Measurements from ENCODE around the gene PXMP2. TPM values are rescaled to one million over a fixed set of nuclear protein-coding genes. Genes with fewer than 3 reads are reported as not detected.

Gene PXMP2
- total and polyA plus RNA-seq, 2 of the 8 experiments (the other 6 are each of a cell fraction or from before 2014, with no cell fraction given): 13.8 to 15.1 TPM

DNA sequence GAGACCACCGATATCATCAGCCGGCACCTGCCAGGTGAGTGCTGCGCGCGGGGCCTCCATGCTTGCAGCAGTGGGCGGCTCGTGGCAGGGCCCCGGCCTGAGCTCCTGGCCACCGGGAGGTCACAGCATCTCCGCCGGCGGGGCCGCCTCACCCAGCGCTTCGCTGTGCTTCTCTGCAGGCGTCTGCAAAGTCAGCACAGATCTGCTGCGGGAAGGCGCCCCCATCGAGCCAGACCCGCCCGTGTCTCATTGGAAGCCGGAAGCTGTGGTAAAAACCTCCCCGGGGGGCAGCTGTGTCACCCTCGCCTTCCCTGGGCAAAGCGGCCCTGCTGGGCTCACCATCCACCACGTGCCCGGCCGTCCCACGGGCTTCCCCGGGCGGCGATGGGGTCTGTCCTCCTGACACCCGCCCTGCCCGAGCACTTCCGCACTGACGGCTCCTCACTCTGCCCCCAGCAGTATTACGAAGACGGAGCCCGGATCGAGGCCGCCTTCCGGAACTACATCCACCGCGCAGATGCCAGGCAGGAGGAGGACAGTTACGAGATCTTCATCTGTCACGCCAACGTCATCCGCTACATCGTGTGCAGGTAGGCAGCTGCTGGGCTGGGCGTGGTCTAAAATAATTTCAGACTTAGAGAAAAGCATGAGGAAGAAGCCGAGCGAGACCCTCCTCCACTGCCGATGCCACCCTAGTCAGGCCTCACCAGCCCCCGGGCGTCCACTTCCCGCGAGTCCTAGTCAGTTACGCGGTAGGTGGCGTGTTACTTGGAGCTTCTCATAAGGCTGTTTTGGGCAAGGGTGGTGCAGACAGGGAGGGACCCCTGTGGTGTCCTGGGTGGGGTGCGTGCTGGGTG, 30.4 kb downstream of the PXMP2 start:
- Histone ChIP-seq H4K5ac (ENCODE audit: insufficient read length, low read depth, low read length) (no peak overlapping the region), H2BK5ac (ENCODE audit: low read depth, low read length) (no peak overlapping the region), H3K4me3 (ENCODE audit: extremely low read depth in 1 of 4, insufficient read depth in 2 of 4, low read depth in 3 of 4, low read length in 4 of 4) (no peak overlapping the region), H3K4ac (replicated peaks; ENCODE audit: insufficient read length, low read depth, low read length) (no peak overlapping the region), H2BK15ac (ENCODE audit: low read length) (no peak overlapping the region), H4K8ac (ENCODE audit: extremely low read depth, insufficient read depth, low read length) (no peak overlapping the region), H3K9me3 (ENCODE audit: insufficient read depth in 2 of 2, low read depth in 1 of 2, low read length in 1 of 2) (no peaks in the 10 kb centered on the region), H4K20me1 (replicated peaks in 1 of 2; ENCODE audit: control insufficient read depth in 1 of 2, insufficient read depth in 2 of 2, low read length in 2 of 2) (peaks cover 7 to 24% of the 10 kb centered on the region in 2 experiments), H3K79me2 (ENCODE audit: control insufficient read depth in 1 of 2, insufficient read depth in 2 of 2, low read length in 2 of 2) (peaks cover 0 to 18% of the 10 kb centered on the region in 2 experiments), H3K27me3 (replicated peaks in 1 of 4; ENCODE audit: control insufficient read depth in 3 of 4, extremely low read depth in 1 of 4, insufficient read depth in 3 of 4, low read length in 3 of 4) (no peaks in the 10 kb centered on the region; a peak in 1 of 7 replicates), H3K56ac (replicated peaks; ENCODE audit: insufficient read length, low read depth, low read length) (no peak overlapping the region), H2AFZ (ENCODE audit: low read length) (no peak overlapping the region), H3K23ac (ENCODE audit: insufficient read length) (no peak overlapping the region), H3K36me3 (ENCODE audit: control insufficient read depth in 2 of 4, insufficient read depth in 4 of 4, low read length in 3 of 4) (peaks cover 18 to 50% (median 38%) of the 10 kb centered on the region in 4 experiments), H3K14ac (ENCODE audit: insufficient read length) (no peak overlapping the region), H3K18ac (ENCODE audit: extremely low read depth, low read length) (no peak overlapping the region), H3K4me1 (replicated peaks in 1 of 4; ENCODE audit: control insufficient read depth in 3 of 4, insufficient read depth in 4 of 4, low read length in 3 of 4) (no peaks in the 10 kb centered on the region), H3K79me1 (ENCODE audit: low read depth, low read length) (peaks cover 9% of the 10 kb centered on the region), H3K9ac (replicated peaks in 1 of 4; ENCODE audit: extremely low read depth in 1 of 4, low read depth in 3 of 4, low read length in 3 of 4) (no peak overlapping the region), H3K4me2 (ENCODE audit: insufficient read depth in 1 of 2, low read depth in 2 of 2, low read length in 2 of 2) (no peak overlapping the region), H2BK120ac (replicated peaks; ENCODE audit: low read depth, low read length) (no peak overlapping the region), H4K91ac (replicated peaks; ENCODE audit: insufficient read length, low read length) (no peak overlapping the region), H2BK12ac (ENCODE audit: low read depth, low read length) (no peak overlapping the region), H3K23me2 (ENCODE audit: low read depth, low read length) (no peaks in the 10 kb centered on the region), H3K27ac (ENCODE audit: low read depth, low read length) (no peak overlapping the region), H2AK5ac (ENCODE audit: low read depth, low read length) (no peak overlapping the region), H2BK20ac (ENCODE audit: low read length) (no peak overlapping the region)
- FAIRE-seq: no peak
- peak in 1 of 2 experiments; percentile 58 for DNase-seq (ENCODE audit: low read depth in 1 of 2, low spot score in 2 of 2)
- 92% methylated on average over 42 of the region's 61 CpGs; no CpG with 5 or more reads in 1 of the 2 experiments for WGBS, 2 experiments (ENCODE audit: extremely low coverage in 1 of 2, insufficient coverage in 1 of 2, insufficient read length in 1 of 2, insufficient replicate concordance in 2 of 2, low coverage in 1 of 2, low lambda C conversion rate in 2 of 2, missing lambda C conversion rate in 1 of 2)
- POLR2A ChIA-PET (ENCODE audit: partially characterized antibody): interaction anchor here (0.7 to 3.2 kb wide), 10 partner anchors 9 to 69 kb away, joined by 3 to 17 read pairs (median 4); no protein-coding TSS in a partner anchor
- TF ChIP-seq KDM5A (IDR thresholded peaks at IDR 0.05; ENCODE audit: low read length) (no peak), POLR2AphosphoS5 (IDR thresholded peaks at IDR 0.05; ENCODE audit: low read depth, low read length) (peak; percentile 16; the same call in 1 of the 2 replicates), HDAC2 (IDR thresholded peaks at IDR 0.05; ENCODE audit: borderline replicate concordance in 1 of 2, low read depth in 2 of 2, low read length in 2 of 2) (0 out of 4 replicates have a peak, but pooled peaks of 1 of the 2 experiments have one; percentile 23), SAP30 (IDR thresholded peaks at IDR 0.05; ENCODE audit: insufficient read depth, insufficient replicate concordance, low read length) (no peak)
- CTCF ChIA-PET (ENCODE audit: partially characterized antibody): interaction anchor here (1.1 kb wide), 1 partner anchor 46 kb away, joined by 4 read pairs; no protein-coding TSS in a partner anchor
